ENCODE measurements around the gene NCAPG2.

DNA sequence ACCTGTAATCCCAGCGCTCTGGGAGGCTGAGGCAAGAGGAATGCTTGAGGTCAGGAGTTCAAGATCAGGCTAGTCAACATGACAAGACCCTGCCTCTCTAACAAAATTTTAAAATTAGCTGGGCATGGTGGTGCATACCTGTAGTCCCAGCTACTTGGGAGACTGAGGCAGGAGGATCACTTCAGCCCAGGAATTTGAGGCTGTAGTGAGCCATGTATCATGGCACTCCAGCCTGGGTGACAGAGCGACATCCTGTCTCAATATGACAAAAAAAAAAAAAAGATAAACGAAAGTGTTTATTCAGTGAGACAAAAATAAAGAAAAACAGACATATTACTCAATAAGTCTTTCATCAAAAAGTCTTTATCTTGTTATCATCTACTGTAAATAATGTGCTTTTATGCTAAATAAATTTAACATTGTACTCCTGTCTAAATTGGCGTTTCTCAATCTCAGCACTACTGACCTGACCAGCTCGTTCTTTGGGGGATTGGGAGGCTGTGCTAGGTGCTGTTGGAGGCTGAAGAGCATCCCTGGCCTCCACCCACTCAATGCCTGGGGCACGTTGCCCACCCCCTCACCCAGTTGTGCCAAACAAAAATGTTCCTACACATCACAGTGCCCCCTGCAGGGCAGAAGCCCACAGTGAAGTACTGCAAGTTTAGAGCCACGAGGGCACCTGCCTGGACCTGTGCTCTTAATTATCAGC is 57.7 kb downstream of the NCAPG2 start:
- TF ChIP-seq, protein P1, sequence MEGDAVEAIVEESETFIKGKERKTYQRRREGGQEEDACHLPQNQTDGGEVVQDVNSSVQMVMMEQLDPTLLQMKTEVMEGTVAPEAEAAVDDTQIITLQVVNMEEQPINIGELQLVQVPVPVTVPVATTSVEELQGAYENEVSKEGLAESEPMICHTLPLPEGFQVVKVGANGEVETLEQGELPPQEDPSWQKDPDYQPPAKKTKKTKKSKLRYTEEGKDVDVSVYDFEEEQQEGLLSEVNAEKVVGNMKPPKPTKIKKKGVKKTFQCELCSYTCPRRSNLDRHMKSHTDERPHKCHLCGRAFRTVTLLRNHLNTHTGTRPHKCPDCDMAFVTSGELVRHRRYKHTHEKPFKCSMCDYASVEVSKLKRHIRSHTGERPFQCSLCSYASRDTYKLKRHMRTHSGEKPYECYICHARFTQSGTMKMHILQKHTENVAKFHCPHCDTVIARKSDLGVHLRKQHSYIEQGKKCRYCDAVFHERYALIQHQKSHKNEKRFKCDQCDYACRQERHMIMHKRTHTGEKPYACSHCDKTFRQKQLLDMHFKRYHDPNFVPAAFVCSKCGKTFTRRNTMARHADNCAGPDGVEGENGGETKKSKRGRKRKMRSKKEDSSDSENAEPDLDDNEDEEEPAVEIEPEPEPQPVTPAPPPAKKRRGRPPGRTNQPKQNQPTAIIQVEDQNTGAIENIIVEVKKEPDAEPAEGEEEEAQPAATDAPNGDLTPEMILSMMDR (IDR thresholded peaks at IDR 0.05), result peak; percentile 14 to 41 (median 24)
- no peak for TF ChIP-seq POLR2A (IDR thresholded peaks at IDR 0.05)
